LoVo (cell line): ENCODE results near the gene SCYGR1.
"Not testable (repeated sequence)": the region's sequence is repeated elsewhere in the genome, so short reads cannot be mapped to it uniquely, and the experiment has no call there.

ENCODE experiments used
- DNase-seq: peaks from one replicate; pipeline ENCODE4 v3.0.0-alpha.2; 2016; ENCODE audit warnings: low spot score

SCYGR1 gene

GRCh38 chr2:227402959-227403358, 15.2 kb upstream of the SCYGR1 start:
- no peak for DNase-seq

- no peak for DNase-seq
Measured at GRCh38 chr2:227402321-227402720, 14.6 kb upstream of the SCYGR1 start.

- no peak for DNase-seq
Measured at GRCh38 chr2:227401550-227401949, 13.8 kb upstream of the SCYGR1 start.

- no peak for DNase-seq
Measured at GRCh38 chr2:227398684-227399670, 11.2 kb upstream of the SCYGR1 start.

GRCh38 chr2:227397562-227397961, 9.8 kb upstream of the SCYGR1 start:
- no peak for DNase-seq

- no peak for DNase-seq
Measured at GRCh38 chr2:227395556-227395955, 7.8 kb upstream of the SCYGR1 start.

GRCh38 chr2:227394401-227394800, 6.7 kb upstream of the SCYGR1 start:
- DNase-seq: no peak

- DNase-seq: no peak
Measured at GRCh38 chr2:227390468-227391256, 2.9 kb upstream of the SCYGR1 start.

- DNase-seq: no peak
Measured at GRCh38 chr2:227389661-227390060, 1.9 kb upstream of the SCYGR1 start.

GRCh38 chr2:227389231-227389630, 1.5 kb upstream of the SCYGR1 start:
- DNase-seq: no peak

GRCh38 chr2:227388537-227389011, 825 bp upstream of the SCYGR1 start:
- DNase-seq: no peak

GRCh38 chr2:227386630-227387029, 1.1 kb downstream of the SCYGR1 start:
- DNase-seq: no peak

- DNase-seq: no peak
Measured at GRCh38 chr2:227383686-227384085, 4.1 kb downstream of the SCYGR1 start.

GRCh38 chr2:227382241-227382835, 5.4 kb downstream of the SCYGR1 start:
- not testable (repeated sequence) for DNase-seq

- DNase-seq: no peak
Measured at GRCh38 chr2:227379095-227379494, 8.7 kb downstream of the SCYGR1 start, which contains the start of gene TM4SF20. Gene TM4SF20, minus strand, starts transcription at chr2:227379306. Its CDS starts 38 bp downstream, at chr2:227379268.

- no peak for DNase-seq
Measured at GRCh38 chr2:227378371-227378782, 9.4 kb downstream of the SCYGR1 start.

- no peak for DNase-seq
Measured at GRCh38 chr2:227377467-227378351, 10.0 kb downstream of the SCYGR1 start.

- peak; percentile 39 for DNase-seq
Measured at GRCh38 chr2:227376656-227377396, 10.9 kb downstream of the SCYGR1 start.

GRCh38 chr2:227374158-227374557, 13.6 kb downstream of the SCYGR1 start:
- no peak for DNase-seq

- DNase-seq: no peak
Measured at GRCh38 chr2:227373389-227373788, 14.4 kb downstream of the SCYGR1 start.
